IPS DF 6.9 (cell line): Measurements from ENCODE around the gene AKIRIN1.

Experiments
- DNase-seq: peaks from one replicate; pipeline ENCODE4 v3.0.0-alpha.2; 2013; ENCODE audit warnings: low read depth, low spot score
- H3K27ac ChIP-seq: one replicate; pipeline ENCODE4 v1.5.1; 2013; ENCODE audit warnings: low read length, control low read depth
- H3K27me3 ChIP-seq: 2 replicates; pipeline ENCODE4 v1.6.1; 2013; ENCODE audit warnings: mild to moderate bottlenecking, low read length; ENCODE audit not compliant: control insufficient read depth, insufficient read depth
- H3K36me3 ChIP-seq: 2 replicates; pipeline ENCODE4 v1.6.1; 2013; ENCODE audit warnings: low read length; ENCODE audit not compliant: control insufficient read depth, insufficient read depth
- H3K4me1 ChIP-seq: 2 replicates; pipeline ENCODE4 v1.6.1; 2013; ENCODE audit warnings: low read length; ENCODE audit not compliant: control insufficient read depth, insufficient read depth
- H3K4me3 ChIP-seq: 2 replicates; pipeline ENCODE4 v1.5.1; 2013; ENCODE audit warnings: mild to moderate bottlenecking, low read length
- H3K9me3 ChIP-seq: 2 replicates; pipeline ENCODE4 v1.6.1; 2013; ENCODE audit warnings: low read length, inconsistent platforms; ENCODE audit not compliant: control insufficient read depth, insufficient read depth
- WGBS: extraction: QIAGEN DNeasy Blood & Tissue Kit; methylation state at CpG from one replicate; pipeline ENCODE4 v1.1.7; 2013; ENCODE audit warnings: mixed read lengths, missing lambda C conversion rate; ENCODE audit not compliant: insufficient read length, insufficient coverage; 5-methylcytosine and 5-hydroxymethylcytosine counted together

AKIRIN1 gene

DNA sequence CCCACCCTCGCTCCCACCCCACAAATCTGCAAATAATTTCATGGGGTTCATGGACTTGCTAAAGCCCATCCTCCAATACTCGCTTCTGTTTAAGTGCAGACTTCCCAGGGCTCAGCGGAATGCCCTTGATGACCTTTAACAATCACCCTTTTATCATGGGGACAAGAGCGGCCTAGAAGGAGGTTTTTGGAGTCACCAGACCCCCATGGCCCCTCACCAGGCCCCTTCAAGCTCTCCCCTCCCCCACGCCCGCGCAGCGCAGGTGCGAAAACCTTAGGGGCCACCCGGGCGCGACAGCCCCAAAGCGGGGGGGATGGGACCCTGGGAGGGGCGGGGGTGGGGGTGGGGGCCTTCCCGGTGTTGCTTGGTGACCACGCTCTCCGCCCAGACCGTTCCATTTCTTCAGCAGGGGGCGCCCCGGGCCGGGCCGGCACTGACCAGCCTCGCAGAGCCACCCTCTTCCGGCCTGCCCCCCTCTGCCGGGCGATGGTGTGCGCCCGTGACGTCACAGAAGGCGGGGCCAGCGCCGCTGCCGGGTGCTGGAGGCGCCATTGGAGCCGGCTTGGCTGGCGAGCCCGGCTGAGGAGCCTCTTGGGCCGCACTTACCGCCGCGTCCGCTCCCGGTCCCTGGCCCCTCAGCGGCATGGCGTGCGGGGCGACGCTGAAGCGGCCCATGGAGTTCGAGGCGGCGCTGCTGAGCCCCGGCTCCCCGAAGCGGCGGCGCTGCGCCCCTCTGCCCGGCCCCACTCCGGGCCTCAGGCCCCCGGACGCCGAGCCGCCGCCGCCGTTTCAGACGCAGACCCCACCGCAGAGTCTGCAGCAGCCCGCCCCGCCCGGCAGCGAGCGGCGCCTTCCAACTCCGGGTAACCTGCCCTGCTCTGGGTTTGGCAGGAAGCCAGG lies at the start of gene AKIRIN1:
Gene AKIRIN1 (plus strand): TSS at position 539 of the 900 bp plus-strand sequence. CDS start 105 bp downstream, at position 644.
- DNase-seq = peak; percentile 75
- no peaks in the 10 kb centered on the region for H3K27me3 ChIP-seq
- H3K4me3 ChIP-seq = peak within 1 kb of the TSS; percentile 86
- H3K9me3 ChIP-seq = no peaks in the 10 kb centered on the region
- H3K27ac ChIP-seq = no peak within 1 kb of the TSS
- no CpG with 5 or more reads among the region's 76 CpGs for WGBS
- H3K4me1 ChIP-seq = peaks cover 4% of the 10 kb centered on the region; the same call in 1 of the 2 replicates
- H3K36me3 ChIP-seq = peaks cover 2% of the 10 kb centered on the region; the same call in 1 of the 2 replicates

DNA sequence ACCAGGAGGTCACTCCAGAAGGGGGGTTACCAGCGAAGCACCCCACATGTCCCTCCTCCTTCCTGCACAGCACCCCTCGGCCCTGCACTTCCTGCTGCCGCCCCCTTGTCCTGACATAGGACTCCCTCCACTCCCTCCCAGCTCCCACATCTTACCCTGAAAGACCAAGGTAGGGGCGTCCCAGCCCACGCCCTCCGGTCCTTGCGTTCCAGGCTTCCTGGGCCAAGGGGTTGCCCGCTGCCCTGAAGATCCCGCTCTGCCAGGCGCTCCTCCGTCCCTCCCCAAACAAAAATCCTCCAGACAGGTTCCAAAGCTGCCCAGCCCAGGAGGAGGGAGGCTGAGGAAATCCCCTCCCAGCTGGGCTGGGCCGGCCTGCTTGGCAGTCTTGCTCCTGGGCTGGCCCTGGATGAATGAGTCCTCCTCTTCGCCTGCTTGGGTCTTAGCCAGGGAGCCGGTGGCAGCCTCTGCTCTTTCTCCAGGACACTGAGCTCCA lies 49.5 kb upstream of the AKIRIN1 start, which contains the start of gene RHBDL2:
Gene RHBDL2 (minus strand): TSS at position 304 of the 493 bp plus-strand sequence. CDS start 22,618 bp downstream, outside the sequence.
- Histone ChIP-seq H3K27me3 (no peaks in the 10 kb centered on the region), H3K9me3 (no peaks in the 10 kb centered on the region), H3K27ac (no peak within 1 kb of the TSS), H3K4me1 (no peaks in the 10 kb centered on the region), H3K4me3 (no peak within 1 kb of the TSS), H3K36me3 (no peaks in the 10 kb centered on the region)
- no peak for DNase-seq
- no CpG with 5 or more reads among the region's 14 CpGs for WGBS

DNA sequence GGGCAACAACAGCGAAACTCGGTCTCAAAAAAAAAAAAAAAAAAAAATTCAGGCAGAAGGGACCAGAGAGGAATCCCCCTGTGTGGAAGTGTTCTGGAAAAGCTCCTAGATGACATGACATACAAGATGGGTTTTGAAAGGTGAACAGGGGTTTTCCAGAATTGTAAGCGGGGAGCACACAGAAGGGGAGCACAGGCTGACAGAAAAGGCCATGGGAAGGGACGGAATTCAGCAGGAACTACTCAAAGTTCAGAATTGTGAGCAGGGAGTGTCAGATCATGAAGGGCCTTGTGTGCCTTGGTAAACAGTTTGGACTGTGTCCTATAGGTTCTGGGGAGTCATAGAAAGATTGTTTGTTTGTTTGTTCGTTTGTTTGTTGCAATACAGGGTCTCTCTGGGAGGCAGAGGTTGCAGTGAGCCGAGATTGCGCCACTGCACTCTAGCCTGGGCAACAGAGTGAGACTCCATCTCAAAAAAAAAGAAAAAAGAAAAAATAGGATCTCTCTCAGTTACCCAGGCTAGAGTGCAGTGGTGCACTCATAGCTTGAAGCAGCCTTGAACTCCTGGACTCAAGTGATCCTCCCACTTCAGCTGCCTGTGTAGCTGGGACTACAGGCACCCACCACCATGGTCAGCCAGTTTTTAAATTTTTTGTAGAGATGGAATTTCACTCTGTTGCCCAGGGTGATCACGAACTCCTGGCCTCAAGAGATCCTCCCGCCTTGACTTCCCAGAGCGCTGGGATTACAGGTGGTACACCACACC lies 48.2 kb upstream of the AKIRIN1 start:
- H3K27ac ChIP-seq = no peak overlapping the region
- no peak for DNase-seq
- no CpG with 5 or more reads among the region's 10 CpGs for WGBS
- no peaks in the 10 kb centered on the region for H3K4me1 ChIP-seq
- H3K27me3 ChIP-seq = no peaks in the 10 kb centered on the region
- no peaks in the 10 kb centered on the region for H3K36me3 ChIP-seq
- no peak overlapping the region for H3K4me3 ChIP-seq
- H3K9me3 ChIP-seq = no peaks in the 10 kb centered on the region; the same call in 1 of the 2 replicates

GRCh38 chr1:38944547-38944946 lies 46.5 kb upstream of the AKIRIN1 start:
- Histone ChIP-seq H3K36me3 (no peaks in the 10 kb centered on the region), H3K27ac (no peak overlapping the region), H3K4me1 (no peaks in the 10 kb centered on the region), H3K9me3 (no peaks in the 10 kb centered on the region; the same call in 1 of the 2 replicates), H3K4me3 (no peak overlapping the region), H3K27me3 (no peaks in the 10 kb centered on the region)
- no peak for DNase-seq
- WGBS = no CpG with 5 or more reads among the region's 4 CpGs

GRCh38 chr1:38950553-38950952 lies 40.5 kb upstream of the AKIRIN1 start:
- WGBS = no CpG with 5 or more reads among the region's 2 CpGs
- H3K27ac ChIP-seq = no peak overlapping the region
- no peaks in the 10 kb centered on the region for H3K36me3 ChIP-seq
- no peaks in the 10 kb centered on the region; the same call in 1 of the 2 replicates for H3K9me3 ChIP-seq
- H3K4me3 ChIP-seq = no peak overlapping the region
- no peaks in the 10 kb centered on the region for H3K27me3 ChIP-seq
- DNase-seq = no peak
- no peaks in the 10 kb centered on the region for H3K4me1 ChIP-seq

DNA sequence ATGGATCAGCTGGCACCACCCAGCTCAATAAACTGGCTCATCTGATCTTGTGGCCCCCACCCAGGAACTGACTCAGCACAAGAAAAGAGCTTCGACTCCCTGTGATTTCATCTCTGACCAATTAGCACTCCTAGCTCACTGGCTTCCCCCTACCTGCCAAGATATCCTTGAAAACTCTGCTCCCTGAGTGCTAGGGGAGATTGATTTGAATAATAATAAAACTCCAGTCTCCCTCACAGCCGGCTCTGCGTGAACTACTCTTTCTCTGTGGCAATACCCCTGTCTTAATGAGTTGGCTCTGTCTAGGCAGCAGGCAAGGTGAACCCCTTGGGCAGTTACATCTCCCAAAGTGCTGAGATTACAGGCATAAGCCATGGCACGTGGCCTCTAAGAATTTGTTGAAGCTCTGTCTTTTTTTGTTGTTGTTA lies 37.6 kb upstream of the AKIRIN1 start:
- Histone ChIP-seq H3K27ac (no peak overlapping the region), H3K9me3 (no peaks in the 10 kb centered on the region), H3K36me3 (no peaks in the 10 kb centered on the region), H3K27me3 (no peaks in the 10 kb centered on the region), H3K4me3 (no peak overlapping the region), H3K4me1 (no peaks in the 10 kb centered on the region)
- peak; percentile 72 for DNase-seq
- no CpG with 5 or more reads among the region's 4 CpGs for WGBS

DNA sequence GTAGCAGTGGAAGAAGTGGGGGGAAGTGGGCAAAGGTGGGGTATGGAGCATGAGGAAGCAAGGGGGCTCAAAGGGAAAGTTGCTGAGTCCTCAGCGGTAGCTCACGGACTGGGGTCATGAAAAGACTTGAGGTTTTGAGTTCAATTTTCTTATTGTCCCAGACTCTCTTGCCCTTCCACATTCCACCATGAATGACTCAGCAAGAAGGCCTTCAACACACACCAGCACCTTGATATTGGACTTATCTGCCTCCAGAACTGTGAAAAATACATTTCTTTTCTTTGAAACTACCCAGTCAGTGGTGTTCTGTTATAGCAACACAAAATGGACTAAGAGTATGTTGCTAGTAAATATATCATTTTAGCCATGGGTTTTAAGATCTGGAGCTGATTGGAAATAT lies 32.1 kb upstream of the AKIRIN1 start:
- no peak for DNase-seq
- no peak overlapping the region for H3K4me3 ChIP-seq
- H3K4me1 ChIP-seq = no peaks in the 10 kb centered on the region
- no peaks in the 10 kb centered on the region for H3K36me3 ChIP-seq
- no peak overlapping the region for H3K27ac ChIP-seq
- no CpG with 5 or more reads among the region's 2 CpGs for WGBS
- no peaks in the 10 kb centered on the region for H3K27me3 ChIP-seq
- no peaks in the 10 kb centered on the region for H3K9me3 ChIP-seq

- Histone ChIP-seq H3K4me3 (no peak overlapping the region), H3K36me3 (no peaks in the 10 kb centered on the region), H3K4me1 (no peaks in the 10 kb centered on the region), H3K9me3 (no peaks in the 10 kb centered on the region), H3K27ac (no peak overlapping the region), H3K27me3 (no peaks in the 10 kb centered on the region)
- WGBS = no CpG with 5 or more reads among the region's 3 CpGs
- no peak for DNase-seq
Measured at GRCh38 chr1:38962113-38962512, 29.0 kb upstream of the AKIRIN1 start.

DNA sequence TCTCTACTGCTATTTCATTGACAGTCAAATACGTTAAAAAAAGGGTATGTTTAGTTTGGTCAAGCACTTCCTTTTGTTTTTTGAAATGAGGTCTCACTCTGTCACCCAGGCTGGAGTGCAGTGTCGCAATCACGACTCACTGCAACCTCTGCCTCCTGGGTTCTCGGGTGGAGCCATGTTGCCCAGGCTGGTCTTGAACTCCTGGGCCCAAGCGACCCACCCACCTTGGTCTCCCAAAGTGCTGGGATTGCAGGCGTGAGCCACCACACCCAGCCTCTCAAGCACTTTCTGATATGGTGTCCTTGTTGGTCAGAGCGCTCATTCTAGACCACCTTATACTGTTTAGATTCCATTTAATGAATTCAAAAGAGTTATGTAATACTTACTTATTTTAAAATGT lies 28.5 kb upstream of the AKIRIN1 start:
- Histone ChIP-seq H3K27me3 (no peaks in the 10 kb centered on the region), H3K4me1 (no peaks in the 10 kb centered on the region), H3K36me3 (no peaks in the 10 kb centered on the region), H3K4me3 (no peak overlapping the region), H3K27ac (no peak overlapping the region), H3K9me3 (no peaks in the 10 kb centered on the region)
- WGBS = no CpG with 5 or more reads among the region's 7 CpGs
- no peak for DNase-seq

GRCh38 chr1:38964140-38964548 lies 26.9 kb upstream of the AKIRIN1 start:
- Histone ChIP-seq H3K9me3 (no peaks in the 10 kb centered on the region), H3K4me1 (no peaks in the 10 kb centered on the region), H3K27me3 (no peaks in the 10 kb centered on the region), H3K27ac (no peak overlapping the region), H3K36me3 (no peaks in the 10 kb centered on the region), H3K4me3 (no peak overlapping the region)
- no peak for DNase-seq
- no CpG with 5 or more reads among the region's 3 CpGs for WGBS
